C4-2B (cell line): Measurements from ENCODE around the gene AIPL1.

Source experiments
- H3K27ac ChIP-seq: fragments of 450-650 bp; 2 replicates; pipeline ENCODE4 v1.5.1; 2017
- CTCF ChIP-seq: fragments of 450-650 bp; conservative IDR thresholded peaks from 2 replicates; pipeline ENCODE4 v1.5.1; 2017; ENCODE audit warnings: mild to moderate bottlenecking
- ZFX ChIP-seq: fragments of 450-650 bp; IDR thresholded peaks from 2 replicates; pipeline ENCODE4 v1.6.1; 2017

The AIPL1 gene

GRCh38 chr17:6452471-6453266 is 17.7 kb upstream of the AIPL1 start:
- TF ChIP-seq CTCF, result no peak
- TF ChIP-seq ZFX, result no peak
- H3K27ac ChIP-seq, result no peak overlapping the region

- TF ChIP-seq CTCF (no peak), ZFX (no peak)
- H3K27ac ChIP-seq, result no peak overlapping the region
Observed at GRCh38 chr17:6450926-6451832, 16.3 kb upstream of the AIPL1 start.

- no peak overlapping the region for H3K27ac ChIP-seq
- TF ChIP-seq ZFX (no peak), CTCF (no peak)
Observed at GRCh38 chr17:6449307-6449706, 14.4 kb upstream of the AIPL1 start.

- no peak overlapping the region for H3K27ac ChIP-seq
- TF ChIP-seq CTCF, result no peak
- TF ChIP-seq ZFX, result no peak
Observed at GRCh38 chr17:6448473-6448872, 13.6 kb upstream of the AIPL1 start.

GRCh38 chr17:6446516-6447100 is 11.7 kb upstream of the AIPL1 start:
- TF ChIP-seq CTCF, result no peak

GRCh38 chr17:6444571-6445335 is 9.8 kb upstream of the AIPL1 start:
- peak overlapping the region; percentile 86 for H3K27ac ChIP-seq
- no peak for TF ChIP-seq ZFX
- no peak for TF ChIP-seq CTCF

More at GRCh38 chr17:6446516-6447100, 11.7 kb upstream of the AIPL1 start:
- no peak overlapping the region for H3K27ac ChIP-seq
